Colonic mucosa (tissue), 4 donors: Measurements from ENCODE around the gene OSBPL7. TPM values are rescaled to one million over a fixed set of nuclear protein-coding genes. Genes with fewer than 3 reads are reported as not detected.

Experiments used
- DNase-seq: peaks from one replicate; pipeline ENCODE4 v3.0.0-alpha.2; 2020
- H3K27ac ChIP-seq: fragments of 200-600 bp; one replicate; pipeline ENCODE4 v1.8.0; 2021
- H3K27me3 ChIP-seq: fragments of 200-600 bp; one replicate; pipeline ENCODE4 v1.8.0; 2021
- H3K36me3 ChIP-seq: fragments of 200-600 bp; one replicate; pipeline ENCODE4 v1.8.0; 2021
- H3K4me1 ChIP-seq: fragments of 200-600 bp; one replicate; pipeline ENCODE4 v1.8.0; 2021; ENCODE audit warnings: mild to moderate bottlenecking
- H3K4me3 ChIP-seq: fragments of 200-600 bp; one replicate; pipeline ENCODE4 v1.8.0; 2021
- H3K9ac ChIP-seq, 2 donors: one replicate each; pipeline ENCODE4 v1.7.0; 2013; ENCODE audit warnings: control low read depth in 2 of 2, low read depth in 2 of 2, low read length in 2 of 2
- H3K9me3 ChIP-seq: fragments of 200-600 bp; one replicate; pipeline ENCODE4 v1.8.0; 2021
- CTCF ChIP-seq: fragments of 200-600 bp; IDR thresholded peaks from one replicate; pipeline ENCODE4 v1.8.0; 2022; ENCODE audit warnings: antibody characterized with exemption, mild to moderate bottlenecking
- intact Hi-C: fragments of 100-400 bp; cut with DNase I; formaldehyde crosslinking; loops from one replicate; pipeline ENCODE4 v1.14.1; 2022
- total RNA-seq, 2 donors: library from RNA; stranded (reverse); fragmentation: NEBNext Ultra II Directional in 1 of 2; extraction: Animal tissue kit (Norgen Biotek cat#: 25700) in 1 of 2; gene quantifications; one replicate each; pipeline ENCODE4 v1.2.1, GENCODE V29; 2021
- donor health status: healthy.
- donor health status: DM: no; HTN: no; CAD: no.
- donor health status: DM: no; HTN: no; CAD: no.

The OSBPL7 gene
- total RNA-seq, 2 donors from 2014 or later, result 34.8 to 93.6 TPM

GRCh38 chr17:47851764-47852112, 30.1 kb upstream of the OSBPL7 start:
- Histone ChIP-seq H3K27me3 (peaks cover 44% of the 10 kb centered on the region), H3K9me3 (no peaks in the 10 kb centered on the region), H3K4me3 (no peak overlapping the region), H3K4me1 (no peaks in the 10 kb centered on the region), H3K27ac (no peak overlapping the region), H3K36me3 (no peaks in the 10 kb centered on the region), H3K9ac (no peak overlapping the region)
- no peak for DNase-seq
- intact Hi-C loops, result no loop called here
- no peak for TF ChIP-seq CTCF

- Histone ChIP-seq H3K4me3 (peak within 1 kb of the TSS; percentile 45), H3K9ac (peak within 1 kb of the TSS; percentile 77 to 81), H3K27ac (peak within 1 kb of the TSS; percentile 38), H3K27me3 (peaks cover 44% of the 10 kb centered on the region), H3K9me3 (no peaks in the 10 kb centered on the region), H3K4me1 (no peaks in the 10 kb centered on the region), H3K36me3 (no peaks in the 10 kb centered on the region)
- peak; percentile 94 for DNase-seq
- no peak for TF ChIP-seq CTCF
- intact Hi-C loops, result no loop called here
These were observed 29.3 kb upstream of the OSBPL7 start, which contains the start of gene SP6 for GRCh38 chr17:47850692-47851573. Gene SP6, minus strand, starts transcription at chr17:47851163. Its CDS starts 2,734 bp downstream, at chr17:47848429.

GRCh38 chr17:47850373-47850691, 28.7 kb upstream of the OSBPL7 start:
- H3K4me3 ChIP-seq, result peak overlapping the region; percentile 45

GRCh38 chr17:47848198-47848513, 26.6 kb upstream of the OSBPL7 start:
- H3K9me3 ChIP-seq, result no peaks in the 10 kb centered on the region
- no peak overlapping the region for H3K27ac ChIP-seq
- peaks cover 3% of the 10 kb centered on the region for H3K4me1 ChIP-seq
- H3K9ac ChIP-seq, result no peak overlapping the region
- H3K4me3 ChIP-seq, result no peak overlapping the region
- no peaks in the 10 kb centered on the region for H3K36me3 ChIP-seq
- H3K27me3 ChIP-seq, result peaks cover 41% of the 10 kb centered on the region
- intact Hi-C loops, result loop anchor here (10.0 kb wide), 1 partner anchor 127 kb away; the partner anchor contains the start of gene CDK5RAP3
- no peak for DNase-seq
- no peak for TF ChIP-seq CTCF

More at GRCh38 chr17:47850373-47850691, 28.7 kb upstream of the OSBPL7 start:
- no peak for TF ChIP-seq CTCF
- Histone ChIP-seq H3K27me3 (peaks cover 44% of the 10 kb centered on the region), H3K9me3 (no peaks in the 10 kb centered on the region), H3K36me3 (no peaks in the 10 kb centered on the region), H3K4me1 (no peaks in the 10 kb centered on the region), H3K9ac (peak overlapping the region; percentile 77 to 81), H3K27ac (no peak overlapping the region)
- DNase-seq, result no peak
- intact Hi-C loops, result no loop called here

GRCh38 chr17:47847341-47848197, 26.0 kb upstream of the OSBPL7 start:
- intact Hi-C loops, result loop anchor here (10.0 kb wide), 1 partner anchor 127 kb away; the partner anchor contains the start of gene CDK5RAP3

More at GRCh38 chr17:47847341-47848197, 26.0 kb upstream of the OSBPL7 start:
- H3K4me1 ChIP-seq, result peaks cover 8% of the 10 kb centered on the region
- no peak overlapping the region for H3K9ac ChIP-seq
- no peaks in the 10 kb centered on the region for H3K36me3 ChIP-seq
- no peak overlapping the region for H3K4me3 ChIP-seq
- H3K9me3 ChIP-seq, result no peaks in the 10 kb centered on the region
- H3K27me3 ChIP-seq, result peaks cover 35% of the 10 kb centered on the region
- no peak for TF ChIP-seq CTCF
- no peak for DNase-seq
- no peak overlapping the region for H3K27ac ChIP-seq
